HEK293T (cell line): ENCODE data around the gene CNTN5.

ENCODE experiments used
- CTCF ChIA-PET: fragments of 350-600 bp; formaldehyde crosslinking; extraction: SDS; loops from one replicate; lab custom pipeline; 2021; ENCODE audit warnings: antibody characterized with exemption, inconsistent platforms; lab: Yijun Ruan, JAX
- POLR2A ChIA-PET: fragments of 350-600 bp; formaldehyde crosslinking; extraction: SDS; loops from one replicate; lab custom pipeline; 2020; ENCODE audit warnings: antibody characterized with exemption, inconsistent platforms; lab: Yijun Ruan, JAX
- DNase-seq: peaks from one replicate; pipeline ENCODE4 v3.0.0; 2012; ENCODE audit warnings: mixed read lengths; ENCODE audit errors: extremely low spot score
- ARNT ChIP-seq: fragments of 450-650 bp; IDR thresholded peaks from 2 replicates; pipeline ENCODE4 v1.6.1; 2017; ENCODE audit warnings: mild to moderate bottlenecking
- BHLHE40 ChIP-seq: fragments of 450-650 bp; IDR thresholded peaks from 2 replicates; pipeline ENCODE4 v1.6.1; 2016; ENCODE audit warnings: mild to moderate bottlenecking, moderate library complexity, borderline replicate concordance
- CTBP1 ChIP-seq: fragments of 450-650 bp; IDR thresholded peaks from 2 replicates; pipeline ENCODE4 v1.6.1; 2016; ENCODE audit warnings: borderline replicate concordance
- ELF4 ChIP-seq: fragments of 450-650 bp; IDR thresholded peaks from 2 replicates; pipeline ENCODE4 v1.6.1; 2017; ENCODE audit warnings: antibody characterized with exemption
- FOXA1 ChIP-seq: fragments of 450-650 bp; IDR thresholded peaks from 2 replicates; pipeline ENCODE4 v1.6.1; 2016; ENCODE audit warnings: mild to moderate bottlenecking
- FOXK2 ChIP-seq: fragments of 450-650 bp; IDR thresholded peaks from 2 replicates; pipeline ENCODE4 v1.6.1; 2016; ENCODE audit warnings: mild to moderate bottlenecking
- FOXM1 ChIP-seq: fragments of 450-650 bp; IDR thresholded peaks from 2 replicates; pipeline ENCODE4 v1.6.1; 2017; ENCODE audit warnings: mild to moderate bottlenecking, borderline replicate concordance
- HDGF ChIP-seq: fragments of 450-650 bp; IDR thresholded peaks from 2 replicates; pipeline ENCODE4 v1.6.1; 2017; ENCODE audit warnings: antibody characterized with exemption, borderline replicate concordance
- L3MBTL2 ChIP-seq: fragments of 450-650 bp; conservative IDR thresholded peaks from 2 replicates; pipeline ENCODE4 v1.6.1; 2016; ENCODE audit warnings: mild to moderate bottlenecking
- LEF1 ChIP-seq: fragments of 450-650 bp; IDR thresholded peaks from 2 replicates; pipeline ENCODE4 v1.6.1; 2017; ENCODE audit warnings: mild to moderate bottlenecking, borderline replicate concordance
- NFRKB ChIP-seq: fragments of 450-650 bp; IDR thresholded peaks from 2 replicates; pipeline ENCODE4 v1.6.1; 2016; ENCODE audit warnings: mild to moderate bottlenecking, moderate library complexity
- PKNOX1 ChIP-seq: fragments of 450-650 bp; IDR thresholded peaks from 2 replicates; pipeline ENCODE4 v1.6.1; 2016
- SP1 ChIP-seq: fragments of 450-650 bp; IDR thresholded peaks from 2 replicates; pipeline ENCODE4 v1.6.1; 2017
- SUZ12 ChIP-seq: fragments of 450-650 bp; IDR thresholded peaks from 2 replicates; pipeline ENCODE4 v1.6.1; 2016; ENCODE audit warnings: mild to moderate bottlenecking
- TARDBP ChIP-seq: fragments of 450-650 bp; IDR thresholded peaks from 2 replicates; pipeline ENCODE4 v1.6.1; 2016
- ZNF384 ChIP-seq: fragments of 450-650 bp; IDR thresholded peaks from 2 replicates; pipeline ENCODE4 v1.6.1; 2016

The CNTN5 gene

GRCh38 chr11:100185588-100185987 lies 1164.8 kb downstream of the CNTN5 start:
- DNase-seq: no peak
- ChIA-PET POLR2A (no interaction called here), CTCF (no interaction called here)
- no peak for TF ChIP-seq CTBP1
- no peak for TF ChIP-seq SUZ12
- TF ChIP-seq ZNF384: no peak
- no peak for TF ChIP-seq FOXM1
- no peak for TF ChIP-seq TARDBP
- TF ChIP-seq L3MBTL2: no peak
- no peak for TF ChIP-seq NFRKB
- no peak for TF ChIP-seq FOXK2
- no peak for TF ChIP-seq PKNOX1
- TF ChIP-seq HDGF: no peak
- TF ChIP-seq ARNT: no peak
- TF ChIP-seq SP1: no peak
- TF ChIP-seq FOXA1: no peak
- no peak for TF ChIP-seq BHLHE40
- no peak for TF ChIP-seq ELF4
- TF ChIP-seq LEF1: no peak

- DNase-seq: no peak
- ChIA-PET CTCF (no interaction called here), POLR2A (no interaction called here)
- TF ChIP-seq BHLHE40 (no peak), LEF1 (no peak), L3MBTL2 (no peak), FOXM1 (no peak), FOXA1 (no peak), TARDBP (no peak), ARNT (no peak), ZNF384 (no peak), SP1 (no peak)
Measured at GRCh38 chr11:100188137-100188783, 1167.5 kb downstream of the CNTN5 start.

GRCh38 chr11:100190395-100190794 lies 1169.6 kb downstream of the CNTN5 start:
- ChIA-PET POLR2A (no interaction called here), CTCF (no interaction called here)
- TF ChIP-seq SUZ12: no peak
- no peak for TF ChIP-seq CTBP1
- TF ChIP-seq FOXM1: no peak
- no peak for TF ChIP-seq L3MBTL2
- no peak for TF ChIP-seq FOXA1
- TF ChIP-seq PKNOX1: no peak
- no peak for TF ChIP-seq BHLHE40
- TF ChIP-seq TARDBP: no peak
- TF ChIP-seq HDGF: no peak
- TF ChIP-seq ARNT: no peak
- no peak for TF ChIP-seq FOXK2
- no peak for TF ChIP-seq LEF1
- no peak for TF ChIP-seq NFRKB
- TF ChIP-seq SP1: no peak
- TF ChIP-seq ZNF384: no peak
- no peak for TF ChIP-seq ELF4
- DNase-seq: no peak

GRCh38 chr11:100192181-100192580 lies 1171.4 kb downstream of the CNTN5 start:
- ChIA-PET POLR2A (no interaction called here), CTCF (no interaction called here)

GRCh38 chr11:100203789-100204188 lies 1183.0 kb downstream of the CNTN5 start:
- TF ChIP-seq TARDBP: no peak
- TF ChIP-seq ELF4: no peak
- TF ChIP-seq ZNF384: no peak
- no peak for TF ChIP-seq FOXM1
- TF ChIP-seq FOXA1: no peak
- ChIA-PET POLR2A (no interaction called here), CTCF (no interaction called here)
- no peak for DNase-seq

More at GRCh38 chr11:100192181-100192580, 1171.4 kb downstream of the CNTN5 start:
- DNase-seq: no peak
- TF ChIP-seq PKNOX1 (no peak), L3MBTL2 (no peak), SP1 (no peak), HDGF (no peak)

GRCh38 chr11:100205926-100206325 lies 1185.2 kb downstream of the CNTN5 start:
- DNase-seq: no peak
- ChIA-PET POLR2A (no interaction called here), CTCF (no interaction called here)
- no peak for TF ChIP-seq ZNF384
- no peak for TF ChIP-seq TARDBP
- no peak for TF ChIP-seq SP1
- no peak for TF ChIP-seq HDGF
- TF ChIP-seq FOXK2: no peak
- TF ChIP-seq PKNOX1: no peak

GRCh38 chr11:100208207-100208606 lies 1187.5 kb downstream of the CNTN5 start:
- POLR2A ChIA-PET: no interaction called here
- no peak for DNase-seq
- CTCF ChIA-PET: no interaction called here
- TF ChIP-seq HDGF: no peak
- no peak for TF ChIP-seq SUZ12
- TF ChIP-seq FOXM1: no peak
